HepG2 (cell line): ENCODE results near the gene BCAS1. TPM values are rescaled to one million over a fixed set of nuclear protein-coding genes. Genes with fewer than 3 reads are reported as not detected.

Experiments used
- ATAC-seq: fragments of 200-7000 bp; cut with Tn5 transposase; 3 replicates; pipeline ENCODE4 v1.9.1; 2020; ENCODE audit warnings: mild to moderate bottlenecking, moderate library complexity
- BruUV-seq: library from RNA; stranded (reverse); fragments of 400-500 nt; replicated peaks from 2 replicates; lab custom pipeline; 2021; lab: Mats Ljungman, UMichigan
- CTCF ChIA-PET: fragments of 300-600 bp; formaldehyde crosslinking; extraction: SDS; loops from one replicate; lab custom pipeline; 2021; ENCODE audit warnings: low total read pairs, inconsistent platforms, low intra/inter-chr PET ratio; lab: Yijun Ruan, JAX
- POLR2A ChIA-PET: fragments of 350-600 bp; sonication (Branson Sonifier 250); formaldehyde crosslinking; loops from one replicate; lab custom pipeline; 2020; ENCODE audit warnings: antibody characterized with exemption, inconsistent platforms; lab: Yijun Ruan, JAX
- DNase-seq: peaks from one replicate; pipeline ENCODE4 v3.0.0-alpha.2; 2015; ENCODE audit warnings: low spot score
- FAIRE-seq: peaks from 3 replicates; lab custom pipeline; 2011; peaks lifted over from hg19 to GRCh38; lab: Jason Lieb, UNC
- H2AFZ ChIP-seq: one replicate; pipeline ENCODE4 v1.6.1; 2011; ENCODE audit warnings: low read length, inconsistent platforms
- H3K27ac ChIP-seq: fragments of 300-600 bp; 3 replicates; pipeline ENCODE4 v1.8.0; 2011; ENCODE audit warnings: mixed run types, mild to moderate bottlenecking, mixed read lengths, low read length, inconsistent platforms; ENCODE audit not compliant: insufficient read depth; ENCODE audit errors: extremely low read length
- H3K27me3 ChIP-seq, 2 experiments: fragments of 200-600 bp in 1 of 2; 2 replicates in 1 of 2; 3 replicates in 1 of 2; pipeline versions ENCODE4 v1.6.0 to v1.8.0; 2011; ENCODE audit warnings: low read length in 2 of 2, mild to moderate bottlenecking in 2 of 2, moderate library complexity in 2 of 2, inconsistent platforms in 1 of 2; ENCODE audit not compliant: insufficient read depth in 2 of 2, control insufficient read depth in 1 of 2
- H3K36me3 ChIP-seq, 2 experiments: fragments of 200-600 bp in 1 of 2; replicated peaks in 1 of 2; 2 replicates in 1 of 2; 3 replicates in 1 of 2; pipeline versions ENCODE4 v1.5.1 to v1.8.0; 2011; ENCODE audit warnings: low read length in 2 of 2, inconsistent platforms in 1 of 2; ENCODE audit not compliant: insufficient read depth in 2 of 2, control insufficient read depth in 1 of 2
- H3K4me1 ChIP-seq: 2 replicates; pipeline ENCODE4 v1.5.1; 2012; ENCODE audit warnings: low read length, inconsistent platforms; ENCODE audit not compliant: insufficient read depth
- H3K4me2 ChIP-seq: 2 replicates; pipeline ENCODE4 v1.6.0; 2011; ENCODE audit warnings: low read depth, low read length, inconsistent platforms
- H3K4me3 ChIP-seq, 3 experiments: fragments of 200-600 bp in 1 of 3; sonication (generic), shearing (Covaris generic) in 1 of 3; replicated peaks in 1 of 3; 2 replicates each; pipeline ENCODE4 v1.5.1; 2011 to 2016; ENCODE audit warnings: low read length in 3 of 3, inconsistent platforms in 2 of 3, low read depth in 2 of 3, mild to moderate bottlenecking in 2 of 3, control low read depth in 1 of 3, mixed read lengths in 1 of 3; ENCODE audit not compliant: insufficient read depth in 1 of 3
- H3K79me2 ChIP-seq: one replicate; pipeline ENCODE4 v1.6.1; 2011; ENCODE audit warnings: low read length, inconsistent platforms; ENCODE audit not compliant: insufficient read depth
- H3K9ac ChIP-seq: 2 replicates; pipeline ENCODE4 v1.6.0; 2011; ENCODE audit warnings: mild to moderate bottlenecking, low read depth, low read length, inconsistent platforms; ENCODE audit not compliant: insufficient read depth
- H3K9me3 ChIP-seq: 2 replicates; pipeline ENCODE4 v1.5.1; 2012; ENCODE audit warnings: mild to moderate bottlenecking, low read length
- H4K20me1 ChIP-seq: 2 replicates; pipeline ENCODE4 v1.6.0; 2011; ENCODE audit warnings: inconsistent platforms, mild to moderate bottlenecking, low read length, moderate library complexity; ENCODE audit not compliant: insufficient read depth
- CENPBD1 ChIP-seq: sonication (generic); formaldehyde crosslinking; IDR thresholded peaks from 2 replicates; pipeline ENCODE4 v1.8.0; 2022; ENCODE audit warnings: missing genetic modification reagents, low read depth, mild to moderate bottlenecking, borderline replicate concordance
- CREBL2 ChIP-seq: sonication (generic); formaldehyde crosslinking; IDR thresholded peaks from 2 replicates; pipeline ENCODE4 v1.8.1; 2023; ENCODE audit warnings: missing genetic modification reagents, mild to moderate bottlenecking, borderline replicate concordance
- ETV6 ChIP-seq: sonication (generic); formaldehyde crosslinking; conservative IDR thresholded peaks from 2 replicates; pipeline ENCODE4 v1.4.0; 2020; ENCODE audit warnings: missing genetic modification reagents
- SIN3B ChIP-seq: fragments of 150-350 bp; IDR thresholded peaks from 2 replicates; pipeline ENCODE4 v1.6.1; 2014; ENCODE audit warnings: low read length
- U2AF1 ChIP-seq: fragments of 200-400 bp; formaldehyde crosslinking; optimal IDR thresholded peaks from 2 replicates; pipeline ENCODE3; 2017; ENCODE audit warnings: mild to moderate bottlenecking, low read depth, low read length
- ZNF136 ChIP-seq: sonication (generic); formaldehyde crosslinking; IDR thresholded peaks from 2 replicates; pipeline ENCODE4 v1.8.1; 2022; ENCODE audit warnings: low read depth, mild to moderate bottlenecking, moderate library complexity, missing genetic modification reagents
- ZNF33B ChIP-seq: sonication (generic); formaldehyde crosslinking; IDR thresholded peaks from 2 replicates; pipeline ENCODE4 v1.5.1; 2020; ENCODE audit warnings: mild to moderate bottlenecking, missing genetic modification reagents
- ZNF354B ChIP-seq: sonication (generic); formaldehyde crosslinking; IDR thresholded peaks from 2 replicates; pipeline ENCODE4 v1.8.0; 2022; ENCODE audit warnings: mild to moderate bottlenecking, missing genetic modification reagents
- ZNF629 ChIP-seq: sonication (generic); formaldehyde crosslinking; conservative IDR thresholded peaks from 2 replicates; pipeline ENCODE4 v1.5.0; 2020; ENCODE audit warnings: missing genetic modification reagents
- ZNF768 ChIP-seq: sonication (generic); formaldehyde crosslinking; IDR thresholded peaks from 2 replicates; pipeline ENCODE4 v1.4.0; 2020; ENCODE audit warnings: missing genetic modification reagents
- WGBS: methylation state at CpG from one replicate; pipeline ENCODE4 v1.1.6; 2017; ENCODE audit warnings: low lambda C conversion rate; 5-methylcytosine and 5-hydroxymethylcytosine counted together
- in situ Hi-C: cut with HindIII; loops from 2 replicates; pipeline ENCODE4 v1.10.0; 2017; ENCODE audit warnings: low pct_unique_long_range_greater_than_20kb; ENCODE audit not compliant: extremely low pct_ligation_motif_present
- intact Hi-C: fragments of 100-400 bp; cut with micrococcal nuclease; formaldehyde crosslinking; loops from one replicate; pipeline ENCODE4 v1.10.0; 2022; ENCODE audit not compliant: unreplicated experiment
- polyA plus RNA-seq, 8 experiments: library from polyadenylated mRNA; depleted of rRNA in 3 of 8; stranded (reverse) in 7 of 8; unstranded in 1 of 8; fragments of >200 nt; fragmentation: Illumina TruSeq in 4 of 8; extraction: Trizol in 4 of 8; gene quantifications; 2 replicates each; pipeline versions ENCODE4 v1.2.1 to v1.2.3, GENCODE V29; 2011 to 2016; ENCODE audit warnings: low read depth in 4 of 8, missing spikeins in 1 of 8, mixed read lengths in 1 of 8; ENCODE audit not compliant: insufficient read depth in 1 of 8
- total RNA-seq, 5 experiments: library from RNA; depleted of rRNA; stranded (reverse); fragments of >200 nt; fragmentation: Illumina TruSeq; extraction: Trizol; gene quantifications; 2 replicates each; pipeline ENCODE4 v1.2.3, GENCODE V29; 2016; ENCODE audit warnings: low read depth in 1 of 5
- TF ChIP-seq, protein P1 (sequence below): sonication (generic); formaldehyde crosslinking; IDR thresholded peaks from 2 replicates; pipeline ENCODE4 v1.4.0; 2020; ENCODE audit warnings: low read depth, mild to moderate bottlenecking, missing genetic modification reagents

BCAS1 gene
- total and polyA plus RNA-seq, 2 of the 13 experiments (the other 11 are each of a cell fraction or from before 2014, with no cell fraction given), result 0.55 to 0.91 TPM

- H4K20me1 ChIP-seq, result no peaks in the 10 kb centered on the region
- TF ChIP-seq ZNF136 (CRISPR knock-in tag) (no peak), ZNF629 (CRISPR knock-in tag) (peak; percentile 83)
- TF ChIP-seq, all 625 proteins: peak for 1
- Histone ChIP-seq H3K4me1 (no peaks in the 10 kb centered on the region), H3K4me3 (no peak overlapping the region), H3K9ac (no peak overlapping the region), H3K79me2 (no peaks in the 10 kb centered on the region), H3K36me3 (no peaks in the 10 kb centered on the region), H3K4me2 (no peak overlapping the region), H2AFZ (no peak overlapping the region), H3K27me3 (no peaks in the 10 kb centered on the region), H3K9me3 (no peaks in the 10 kb centered on the region), H3K27ac (no peak overlapping the region)
- DNase-seq (no peak), ATAC-seq (no peak), FAIRE-seq (no peak)
- POLR2A ChIA-PET, result no interaction called here
- CTCF ChIA-PET, result no interaction called here
- in situ Hi-C loops (no loop called here), intact Hi-C loops (no loop called here)
- 52% methylated on average over 1 of the region's 1 CpG for WGBS
- BruUV-seq, result no TSS peak
Observed at GRCh38 chr20:54037525-54037924, 32.9 kb downstream of the BCAS1 start.

- intact Hi-C loops, result no loop called here
- FAIRE-seq, result no peak
- CTCF ChIA-PET, result no interaction called here
- H3K27ac ChIP-seq, result no peak overlapping the region
- no peaks in the 10 kb centered on the region for H3K9me3 ChIP-seq
- no peak for TF ChIP-seq ZNF354B (CRISPR knock-in tag)
- no peak for TF ChIP-seq ZNF33B (CRISPR knock-in tag)
- no peak for TF ChIP-seq SIN3B
- TF ChIP-seq, protein P1, sequence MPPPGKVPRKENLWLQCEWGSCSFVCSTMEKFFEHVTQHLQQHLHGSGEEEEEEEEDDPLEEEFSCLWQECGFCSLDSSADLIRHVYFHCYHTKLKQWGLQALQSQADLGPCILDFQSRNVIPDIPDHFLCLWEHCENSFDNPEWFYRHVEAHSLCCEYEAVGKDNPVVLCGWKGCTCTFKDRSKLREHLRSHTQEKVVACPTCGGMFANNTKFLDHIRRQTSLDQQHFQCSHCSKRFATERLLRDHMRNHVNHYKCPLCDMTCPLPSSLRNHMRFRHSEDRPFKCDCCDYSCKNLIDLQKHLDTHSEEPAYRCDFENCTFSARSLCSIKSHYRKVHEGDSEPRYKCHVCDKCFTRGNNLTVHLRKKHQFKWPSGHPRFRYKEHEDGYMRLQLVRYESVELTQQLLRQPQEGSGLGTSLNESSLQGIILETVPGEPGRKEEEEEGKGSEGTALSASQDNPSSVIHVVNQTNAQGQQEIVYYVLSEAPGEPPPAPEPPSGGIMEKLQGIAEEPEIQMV, result no peak
- no peak for TF ChIP-seq ETV6
- no peak for TF ChIP-seq ZNF768 (CRISPR knock-in tag)
- no peak for TF ChIP-seq CREBL2 (CRISPR knock-in tag)
- no peak for TF ChIP-seq CENPBD1 (CRISPR knock-in tag)
- TF ChIP-seq U2AF1, result no peak
- no peaks in the 10 kb centered on the region for H3K27me3 ChIP-seq
- H4K20me1 ChIP-seq, result no peaks in the 10 kb centered on the region
- H2AFZ ChIP-seq, result no peak overlapping the region
- H3K4me1 ChIP-seq, result no peaks in the 10 kb centered on the region
- ATAC-seq, result no peak
- DNase-seq, result no peak
- no peak overlapping the region for H3K4me2 ChIP-seq
- no peaks in the 10 kb centered on the region for H3K79me2 ChIP-seq
- H3K9ac ChIP-seq, result no peak overlapping the region
- H3K36me3 ChIP-seq, result no peaks in the 10 kb centered on the region
- in situ Hi-C loops, result no loop called here
- WGBS, result 97% methylated on average over 1 of the region's 1 CpG
- BruUV-seq, result no TSS peak
- no peak overlapping the region for H3K4me3 ChIP-seq
- POLR2A ChIA-PET, result no interaction called here
Observed at GRCh38 chr20:54029643-54030042, 40.8 kb downstream of the BCAS1 start.
